Brain microvascular endothelial cell (primary cell): Measurements from ENCODE around the gene KCNH1.

Experiments
- DNase-seq: peaks from one replicate; pipeline ENCODE4 v3.0.0-alpha.2; 2020
- H3K27ac ChIP-seq: fragments of 250-450 bp; sonication (Bioruptor Pico); 2 replicates; pipeline ENCODE4 v1.5.1; 2020; ENCODE audit warnings: mild to moderate bottlenecking, moderate library complexity
- H3K27me3 ChIP-seq: fragments of 250-450 bp; sonication (Bioruptor Pico); replicated peaks from 2 replicates; pipeline ENCODE4 v1.5.1; 2020; ENCODE audit warnings: mild to moderate bottlenecking
- H3K36me3 ChIP-seq: fragments of 250-450 bp; sonication (Bioruptor Pico); replicated peaks from 2 replicates; pipeline ENCODE4 v1.5.1; 2020; ENCODE audit warnings: mild to moderate bottlenecking
- H3K4me3 ChIP-seq: 2 replicates; pipeline ENCODE4 v1.5.1; 2011; ENCODE audit warnings: low read depth, mild to moderate bottlenecking, control low read depth, low read length, moderate library complexity
- in situ Hi-C: cut with HindIII; loops from 2 replicates; pipeline ENCODE4 v1.10.0; 2017; ENCODE audit warnings: low sequenced_read_pairs, low pct_ligation_motif_present
- TF ChIP-seq, protein P1 (sequence below): IDR thresholded peaks from 2 replicates; pipeline ENCODE4 v1.5.1; 2011; ENCODE audit warnings: low read depth, mild to moderate bottlenecking, moderate library complexity, low read length, control low read depth, inconsistent platforms; ENCODE audit errors: missing control alignments

Gene KCNH1

DNA sequence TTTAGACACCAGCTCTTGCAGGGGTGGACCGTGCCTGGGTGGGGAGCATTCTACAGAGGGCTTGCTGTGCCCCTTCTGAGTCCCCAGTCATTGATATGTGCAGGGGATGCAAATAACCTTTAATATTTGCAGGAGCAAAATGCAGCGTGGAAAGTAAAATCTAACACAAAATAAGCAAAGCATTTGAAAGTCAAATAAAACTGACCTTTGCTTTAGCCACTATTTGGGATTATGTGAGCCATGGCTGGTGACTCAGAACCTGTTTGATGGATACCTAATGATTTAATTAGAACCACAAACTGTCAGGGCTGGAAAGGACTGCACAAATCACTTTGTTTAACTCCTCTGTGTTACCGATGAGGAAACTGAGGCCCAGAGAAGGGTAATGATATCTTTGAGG, 427.7 kb downstream of the KCNH1 start:
- Histone ChIP-seq H3K4me3 (no peak overlapping the region), H3K27me3 (no peaks in the 10 kb centered on the region), H3K27ac (no peak overlapping the region), H3K36me3 (no peaks in the 10 kb centered on the region)
- DNase-seq, result no peak
- TF ChIP-seq, protein P1, sequence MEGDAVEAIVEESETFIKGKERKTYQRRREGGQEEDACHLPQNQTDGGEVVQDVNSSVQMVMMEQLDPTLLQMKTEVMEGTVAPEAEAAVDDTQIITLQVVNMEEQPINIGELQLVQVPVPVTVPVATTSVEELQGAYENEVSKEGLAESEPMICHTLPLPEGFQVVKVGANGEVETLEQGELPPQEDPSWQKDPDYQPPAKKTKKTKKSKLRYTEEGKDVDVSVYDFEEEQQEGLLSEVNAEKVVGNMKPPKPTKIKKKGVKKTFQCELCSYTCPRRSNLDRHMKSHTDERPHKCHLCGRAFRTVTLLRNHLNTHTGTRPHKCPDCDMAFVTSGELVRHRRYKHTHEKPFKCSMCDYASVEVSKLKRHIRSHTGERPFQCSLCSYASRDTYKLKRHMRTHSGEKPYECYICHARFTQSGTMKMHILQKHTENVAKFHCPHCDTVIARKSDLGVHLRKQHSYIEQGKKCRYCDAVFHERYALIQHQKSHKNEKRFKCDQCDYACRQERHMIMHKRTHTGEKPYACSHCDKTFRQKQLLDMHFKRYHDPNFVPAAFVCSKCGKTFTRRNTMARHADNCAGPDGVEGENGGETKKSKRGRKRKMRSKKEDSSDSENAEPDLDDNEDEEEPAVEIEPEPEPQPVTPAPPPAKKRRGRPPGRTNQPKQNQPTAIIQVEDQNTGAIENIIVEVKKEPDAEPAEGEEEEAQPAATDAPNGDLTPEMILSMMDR, result no peak
- in situ Hi-C loops, result no loop called here

DNA sequence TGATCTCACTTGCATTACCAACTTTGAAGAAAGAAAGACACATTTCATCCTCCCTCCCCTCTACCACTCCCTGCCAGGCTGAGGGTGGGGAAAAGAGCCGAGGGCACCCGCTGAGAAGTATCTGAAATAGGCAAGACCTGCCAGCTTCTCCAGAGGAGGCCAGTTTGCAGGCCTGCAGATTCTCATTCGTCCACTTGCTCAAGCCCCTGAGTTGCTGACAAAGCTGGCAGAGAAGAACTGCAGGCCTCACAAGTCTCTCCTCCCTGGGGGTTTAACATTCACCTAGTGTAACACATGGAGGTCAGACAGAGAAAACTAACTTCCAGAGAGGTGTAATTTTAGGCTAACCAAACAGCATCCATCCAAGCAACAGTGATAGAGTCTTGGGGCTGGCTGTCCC, 428.9 kb downstream of the KCNH1 start:
- Histone ChIP-seq H3K27ac (no peak overlapping the region), H3K36me3 (no peaks in the 10 kb centered on the region), H3K27me3 (no peaks in the 10 kb centered on the region), H3K4me3 (no peak overlapping the region)
- TF ChIP-seq, protein P1, result no peak
- in situ Hi-C loops, result no loop called here
- DNase-seq, result no peak

DNA sequence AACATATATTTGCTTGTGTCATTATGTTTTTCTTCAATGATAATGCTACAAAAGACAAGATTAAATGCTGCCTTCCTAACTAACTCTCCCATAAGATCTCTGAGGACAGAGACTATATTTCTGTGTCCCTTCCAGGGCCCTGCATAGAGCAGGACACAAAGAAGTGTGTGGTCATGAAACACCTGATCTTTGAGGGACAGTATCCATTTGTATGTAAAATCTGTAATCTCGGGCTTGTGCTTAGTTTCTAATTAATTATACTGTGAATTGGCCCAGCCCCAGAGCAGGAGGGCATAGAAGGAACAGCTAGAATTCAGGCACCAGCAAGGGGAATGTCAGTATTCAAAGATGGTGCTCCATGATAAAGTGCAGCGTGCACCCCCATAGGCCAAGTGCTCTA, 430.4 kb downstream of the KCNH1 start:
- Histone ChIP-seq H3K4me3 (no peak overlapping the region), H3K27ac (no peak overlapping the region), H3K27me3 (no peaks in the 10 kb centered on the region), H3K36me3 (no peaks in the 10 kb centered on the region)
- DNase-seq, result no peak
- in situ Hi-C loops, result no loop called here
- TF ChIP-seq, protein P1, result no peak

DNA sequence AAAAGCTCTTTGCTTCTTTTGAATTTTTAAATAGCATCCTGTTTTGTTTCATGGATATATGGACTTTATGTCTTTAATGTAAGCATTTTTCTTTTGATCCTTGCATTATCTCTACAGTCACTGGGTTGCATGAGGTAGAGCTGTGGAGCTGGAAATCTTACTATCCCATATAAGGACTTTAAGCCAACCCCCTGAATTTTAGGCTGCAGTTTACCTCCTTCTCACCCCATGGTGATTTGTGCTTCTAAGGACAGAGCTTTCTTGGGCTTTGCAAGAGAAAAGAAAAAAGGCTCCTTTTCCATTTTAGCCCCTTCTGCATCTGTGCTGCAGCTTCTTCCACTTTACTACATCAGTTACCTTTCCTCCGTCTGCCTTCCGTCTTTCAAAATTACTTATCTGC, 431.4 kb downstream of the KCNH1 start:
- H3K27ac ChIP-seq, result no peak overlapping the region
- no peaks in the 10 kb centered on the region for H3K27me3 ChIP-seq
- H3K36me3 ChIP-seq, result no peaks in the 10 kb centered on the region
- no peak for DNase-seq
- no peak overlapping the region for H3K4me3 ChIP-seq
- in situ Hi-C loops, result no loop called here
- TF ChIP-seq, protein P1, result no peak

DNA sequence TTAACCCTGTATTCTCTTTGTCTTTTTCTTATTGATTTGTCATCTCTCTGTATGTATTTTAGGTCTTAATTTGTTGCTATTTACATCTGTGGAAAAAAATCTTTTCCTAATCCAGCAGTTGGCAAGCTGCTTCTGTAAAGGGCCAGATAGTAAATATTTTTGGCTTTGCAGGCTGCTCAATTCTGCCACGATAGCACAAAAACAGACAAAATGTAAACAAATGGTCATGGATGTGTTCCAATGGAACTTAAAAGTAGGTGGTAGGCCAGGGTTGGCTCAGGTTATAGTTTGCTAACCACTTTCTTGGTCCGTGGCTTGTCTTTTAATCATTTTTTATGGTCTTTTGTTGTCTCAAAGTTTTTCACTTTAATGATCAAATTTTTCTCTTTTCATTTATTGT, 433.4 kb downstream of the KCNH1 start:
- Histone ChIP-seq H3K27ac (no peak overlapping the region), H3K27me3 (no peaks in the 10 kb centered on the region), H3K36me3 (no peaks in the 10 kb centered on the region), H3K4me3 (no peak overlapping the region)
- DNase-seq, result no peak
- in situ Hi-C loops, result no loop called here
- TF ChIP-seq, protein P1, result no peak

DNA sequence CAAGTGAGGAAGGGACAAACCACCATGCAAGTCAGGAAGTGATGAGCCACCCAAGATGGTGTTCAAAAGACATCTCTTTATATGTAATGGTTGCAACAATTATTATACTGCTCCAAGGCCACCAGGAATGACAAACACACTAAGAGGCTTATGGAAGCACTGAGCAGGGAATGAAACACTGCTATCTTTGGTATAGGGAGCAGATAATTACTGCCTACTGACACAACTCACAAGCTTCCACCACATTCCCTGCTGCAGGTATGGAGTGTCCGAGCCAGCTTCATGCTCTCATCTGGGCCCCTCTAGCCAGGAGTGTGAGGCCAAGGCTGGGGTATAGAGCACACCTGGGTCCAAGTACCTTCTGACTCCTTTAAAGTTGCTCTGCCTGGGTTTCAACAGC, 433.9 kb downstream of the KCNH1 start:
- no peak overlapping the region for H3K4me3 ChIP-seq
- no peaks in the 10 kb centered on the region for H3K36me3 ChIP-seq
- no peak for DNase-seq
- in situ Hi-C loops, result no loop called here
- H3K27me3 ChIP-seq, result no peaks in the 10 kb centered on the region
- no peak overlapping the region for H3K27ac ChIP-seq
- TF ChIP-seq, protein P1, result no peak
